Breast epithelium (tissue), 3 donors: ENCODE results near the gene OPN1MW3.

Source experiments
- POLR2A ChIP-seq: fragments of 450-650 bp; IDR thresholded peaks from one replicate; pipeline ENCODE4 v1.6.1; 2016; ENCODE audit warnings: antibody characterized with exemption, mild to moderate bottlenecking, moderate library complexity
- TF ChIP-seq, protein P1 (sequence below), 3 donors: fragments of 450-650 bp; IDR thresholded peaks; one replicate each; pipeline ENCODE4 v1.5.1; 2016 to 2017; ENCODE audit warnings: antibody characterized with exemption in 3 of 3, mild to moderate bottlenecking in 3 of 3, moderate library complexity in 3 of 3

DNA sequence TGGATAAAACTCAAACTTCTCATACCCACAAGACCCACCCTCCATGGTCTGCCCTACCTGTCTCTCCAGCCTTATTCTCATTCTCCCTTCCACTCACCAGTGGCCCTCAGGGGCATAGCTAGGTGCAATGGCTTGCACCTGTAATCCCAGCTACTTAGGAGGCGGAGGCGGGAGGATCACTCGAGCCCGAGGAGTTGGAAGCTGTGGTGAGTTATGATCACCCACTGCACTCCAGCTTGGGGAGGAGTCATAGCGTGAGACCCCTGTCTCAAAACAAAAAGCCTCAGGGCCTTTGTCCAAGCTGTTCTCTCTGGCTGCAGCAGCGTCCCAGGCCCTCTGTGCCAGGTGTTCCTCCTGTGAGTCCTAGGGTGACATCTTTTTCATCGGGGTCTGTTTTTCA lies 54.7 kb downstream of the OPN1MW3 start:
- TF ChIP-seq, protein P1, sequence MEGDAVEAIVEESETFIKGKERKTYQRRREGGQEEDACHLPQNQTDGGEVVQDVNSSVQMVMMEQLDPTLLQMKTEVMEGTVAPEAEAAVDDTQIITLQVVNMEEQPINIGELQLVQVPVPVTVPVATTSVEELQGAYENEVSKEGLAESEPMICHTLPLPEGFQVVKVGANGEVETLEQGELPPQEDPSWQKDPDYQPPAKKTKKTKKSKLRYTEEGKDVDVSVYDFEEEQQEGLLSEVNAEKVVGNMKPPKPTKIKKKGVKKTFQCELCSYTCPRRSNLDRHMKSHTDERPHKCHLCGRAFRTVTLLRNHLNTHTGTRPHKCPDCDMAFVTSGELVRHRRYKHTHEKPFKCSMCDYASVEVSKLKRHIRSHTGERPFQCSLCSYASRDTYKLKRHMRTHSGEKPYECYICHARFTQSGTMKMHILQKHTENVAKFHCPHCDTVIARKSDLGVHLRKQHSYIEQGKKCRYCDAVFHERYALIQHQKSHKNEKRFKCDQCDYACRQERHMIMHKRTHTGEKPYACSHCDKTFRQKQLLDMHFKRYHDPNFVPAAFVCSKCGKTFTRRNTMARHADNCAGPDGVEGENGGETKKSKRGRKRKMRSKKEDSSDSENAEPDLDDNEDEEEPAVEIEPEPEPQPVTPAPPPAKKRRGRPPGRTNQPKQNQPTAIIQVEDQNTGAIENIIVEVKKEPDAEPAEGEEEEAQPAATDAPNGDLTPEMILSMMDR (IDR thresholded peaks at IDR 0.05) = no peak
- no peak for TF ChIP-seq POLR2A
